GM18873 (cell line): Measurements from ENCODE around the gene STAM2.
"Not testable (repeated sequence)": the region's sequence is repeated elsewhere in the genome, so short reads cannot be mapped to it uniquely, and the experiment has no call there.

Source experiments
- ATAC-seq: cut with Tn5 transposase; IDR thresholded peaks from one replicate; pipeline ENCODE4 v1.9.1; 2021; ENCODE audit warnings: mild to moderate bottlenecking, moderate library complexity, moderate number of reproducible peaks; ENCODE audit not compliant: unreplicated experiment, low FRiP score

STAM2 gene

DNA sequence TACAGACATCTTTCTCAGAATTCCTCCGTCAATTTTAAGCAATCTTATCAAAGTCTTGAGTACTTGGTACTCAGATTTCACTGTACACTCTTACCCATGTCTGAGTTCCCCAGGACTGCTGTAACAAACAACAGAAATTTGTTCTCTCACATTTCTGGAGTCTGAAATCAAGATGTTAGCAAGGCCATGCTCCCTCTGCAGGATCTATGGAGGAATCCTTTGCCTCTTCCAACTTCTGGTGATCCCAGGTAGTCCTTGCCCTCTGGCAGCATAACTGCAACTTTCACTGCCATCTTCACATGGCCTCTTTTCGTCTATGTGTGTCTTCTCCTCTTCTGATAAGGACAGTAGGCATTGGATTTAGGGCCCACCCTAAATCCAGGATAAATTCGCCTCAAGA is 59.6 kb downstream of the STAM2 start:
- no peak for ATAC-seq

DNA sequence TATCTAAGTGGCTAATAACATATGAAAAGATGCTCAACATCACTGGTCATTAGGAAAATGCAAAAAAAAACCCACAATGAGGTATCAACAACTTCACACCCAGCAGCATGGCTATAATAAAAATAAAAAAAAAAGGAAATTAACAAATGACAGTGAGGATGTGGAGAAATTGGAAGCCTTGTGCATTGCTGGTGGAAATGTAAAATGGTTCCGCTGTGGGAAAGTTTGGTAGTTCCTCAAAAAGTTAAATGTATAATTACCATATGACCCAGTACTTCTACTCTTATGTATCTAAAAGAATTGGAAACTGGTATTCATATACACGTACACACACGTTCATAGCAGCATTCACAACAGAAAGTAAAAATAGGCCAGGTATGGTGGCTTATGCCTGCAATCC is 61.2 kb downstream of the STAM2 start:
- no peak for ATAC-seq

DNA sequence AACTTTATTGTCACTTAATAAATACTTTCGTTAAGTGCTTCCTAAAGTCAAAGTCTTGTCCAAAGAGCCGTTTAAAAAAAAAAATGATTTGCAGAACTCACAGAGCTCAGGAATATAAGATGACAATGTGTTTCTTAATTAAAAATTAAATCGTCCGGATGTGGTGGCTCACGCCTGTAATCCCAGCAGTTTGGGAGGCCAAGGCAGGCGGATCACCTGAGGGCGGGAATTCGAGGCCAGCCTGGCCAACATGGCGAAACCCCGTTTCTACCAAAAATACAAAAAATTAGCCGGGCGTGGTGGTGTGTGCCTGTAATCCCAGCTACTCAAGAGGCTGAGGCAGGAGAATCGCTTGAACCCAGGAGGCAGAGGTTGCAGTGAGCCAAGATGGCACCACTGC is 68.4 kb downstream of the STAM2 start:
- not testable (repeated sequence) for ATAC-seq

DNA sequence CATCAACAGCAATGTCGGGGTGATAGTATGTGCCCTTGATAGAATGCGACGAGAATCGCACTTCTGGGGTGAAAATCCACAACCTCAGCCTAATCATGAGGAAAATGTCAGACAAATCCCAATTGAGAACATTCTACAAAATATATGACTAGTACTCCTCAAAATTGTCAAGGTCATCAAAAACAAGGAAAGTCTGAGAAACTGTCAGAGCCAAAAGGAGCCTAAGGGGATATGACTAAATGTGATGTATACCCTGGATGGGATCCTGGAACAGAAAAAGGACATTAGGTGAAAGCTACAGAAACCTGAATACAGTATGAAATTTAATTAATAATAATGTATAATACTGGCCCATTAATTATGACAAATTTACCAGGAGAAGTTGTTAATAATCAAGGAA is 69.1 kb downstream of the STAM2 start:
- no peak for ATAC-seq

DNA sequence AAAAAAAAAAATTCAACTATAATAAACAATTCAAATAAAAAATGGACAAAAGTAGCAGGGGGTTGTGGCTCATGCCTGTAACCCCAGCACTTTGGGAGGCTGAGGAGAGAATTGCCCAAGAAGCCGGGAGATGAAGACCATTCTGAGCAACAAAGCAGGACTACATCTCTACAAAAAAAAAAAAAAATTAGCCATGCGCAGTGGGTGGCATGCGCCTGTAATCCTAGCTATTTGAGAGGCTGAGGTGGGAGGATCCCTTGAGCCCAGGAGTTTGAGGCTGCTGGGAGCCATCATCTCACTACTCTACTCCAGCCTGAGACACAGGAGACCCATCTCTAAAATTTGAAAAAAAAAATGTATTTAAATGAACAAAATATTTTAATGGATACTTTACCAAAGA is 72.3 kb downstream of the STAM2 start:
- ATAC-seq = no peak

DNA sequence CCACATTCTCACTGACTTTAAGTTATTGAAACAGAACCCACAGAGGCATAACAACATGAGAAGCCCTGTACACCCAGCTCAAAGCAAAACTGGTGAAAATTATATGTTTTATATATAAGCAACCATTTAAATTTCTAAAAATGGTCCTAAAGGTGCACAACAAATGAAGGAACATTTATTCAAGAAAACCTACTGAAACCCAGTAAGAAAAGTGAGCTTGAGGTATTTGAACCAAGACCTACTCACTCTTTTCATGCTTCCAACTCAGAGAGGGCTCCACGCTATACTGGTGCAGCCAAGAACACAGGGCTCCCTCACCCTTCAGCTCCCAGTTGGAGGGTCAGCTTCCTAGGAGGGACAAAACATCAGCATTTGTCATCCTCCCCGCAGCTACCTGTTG is 74.6 kb downstream of the STAM2 start:
- ATAC-seq = no peak

DNA sequence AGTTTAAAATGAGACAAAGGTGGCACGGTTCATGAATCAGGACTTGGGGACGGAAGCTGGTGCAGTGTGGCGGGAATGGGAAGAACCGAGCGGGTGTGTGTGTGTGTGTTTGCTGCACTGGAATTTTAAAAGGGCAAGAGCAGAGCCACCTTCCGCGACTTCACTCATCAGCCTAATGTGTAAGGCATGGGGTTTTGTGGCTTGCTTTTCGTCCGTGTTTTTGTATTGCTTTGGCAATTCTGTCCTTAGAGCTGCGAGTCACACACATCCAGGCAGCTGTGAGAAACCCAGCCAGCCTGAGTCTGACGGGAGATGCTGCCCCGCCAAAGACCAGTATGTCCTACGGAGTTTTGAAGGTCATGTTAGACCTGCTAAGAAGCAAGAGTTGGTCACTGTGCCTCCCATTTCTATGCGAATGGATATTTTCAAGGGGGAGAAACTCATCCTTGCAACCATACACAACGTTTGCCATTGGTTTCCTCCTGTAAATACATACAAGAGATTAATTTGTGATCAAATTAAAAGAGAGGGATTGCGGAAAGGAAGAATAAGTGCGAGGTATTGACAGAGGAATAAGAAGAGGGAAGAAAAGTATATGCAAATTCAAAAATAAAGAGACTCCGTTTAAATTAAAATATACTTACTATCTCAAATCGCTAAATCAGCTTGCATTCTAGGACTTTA is 76.1 kb downstream of the STAM2 start:
- no peak for ATAC-seq

DNA sequence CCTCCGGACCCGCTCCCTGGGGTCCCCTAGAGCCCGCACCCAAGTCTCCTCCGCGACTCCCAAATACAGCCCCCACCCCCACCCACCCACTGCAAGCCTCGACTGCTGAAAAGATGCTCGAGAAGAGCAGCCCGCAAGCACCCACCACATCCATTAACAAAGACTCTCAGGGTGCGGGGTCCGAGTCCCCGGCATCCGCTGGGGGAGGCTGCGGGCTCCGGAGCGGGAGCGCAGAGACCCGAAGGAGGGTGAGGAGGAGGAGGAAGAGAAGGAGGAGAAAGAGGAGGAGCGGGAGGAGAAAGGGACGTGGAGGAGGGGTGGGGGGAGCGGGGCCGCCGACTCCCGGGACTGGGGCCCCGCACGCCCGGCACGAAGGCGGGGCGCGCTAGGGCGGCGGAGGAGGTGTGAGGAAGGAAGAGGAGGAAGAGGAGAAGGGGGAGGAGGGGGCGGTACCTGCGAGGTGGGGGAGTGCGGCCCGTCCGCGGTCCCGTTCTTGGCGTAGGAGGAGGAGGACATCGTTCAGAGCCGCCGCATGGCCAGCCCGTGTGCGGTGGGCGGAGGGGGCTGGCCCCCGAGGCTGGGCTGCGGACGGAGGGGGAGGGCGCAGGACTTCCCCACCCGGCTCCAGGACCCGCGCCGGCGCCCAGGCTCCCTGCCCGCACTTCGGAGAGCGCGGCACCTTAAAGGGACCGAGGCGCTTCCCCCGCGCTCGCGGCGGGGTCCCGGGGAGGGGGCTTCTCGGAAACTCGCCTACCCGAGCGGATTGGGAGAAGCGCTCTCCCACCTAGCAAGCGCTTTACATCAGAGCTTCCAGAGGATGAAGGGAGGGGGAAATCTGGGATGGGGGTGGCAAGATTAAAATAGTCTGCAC is 76.8 kb downstream of the STAM2 start, which contains the start of gene CACNB4:
TSS of gene CACNB4 (minus strand) at position 549 of the 871 bp plus-strand sequence.
- no peak for ATAC-seq

DNA sequence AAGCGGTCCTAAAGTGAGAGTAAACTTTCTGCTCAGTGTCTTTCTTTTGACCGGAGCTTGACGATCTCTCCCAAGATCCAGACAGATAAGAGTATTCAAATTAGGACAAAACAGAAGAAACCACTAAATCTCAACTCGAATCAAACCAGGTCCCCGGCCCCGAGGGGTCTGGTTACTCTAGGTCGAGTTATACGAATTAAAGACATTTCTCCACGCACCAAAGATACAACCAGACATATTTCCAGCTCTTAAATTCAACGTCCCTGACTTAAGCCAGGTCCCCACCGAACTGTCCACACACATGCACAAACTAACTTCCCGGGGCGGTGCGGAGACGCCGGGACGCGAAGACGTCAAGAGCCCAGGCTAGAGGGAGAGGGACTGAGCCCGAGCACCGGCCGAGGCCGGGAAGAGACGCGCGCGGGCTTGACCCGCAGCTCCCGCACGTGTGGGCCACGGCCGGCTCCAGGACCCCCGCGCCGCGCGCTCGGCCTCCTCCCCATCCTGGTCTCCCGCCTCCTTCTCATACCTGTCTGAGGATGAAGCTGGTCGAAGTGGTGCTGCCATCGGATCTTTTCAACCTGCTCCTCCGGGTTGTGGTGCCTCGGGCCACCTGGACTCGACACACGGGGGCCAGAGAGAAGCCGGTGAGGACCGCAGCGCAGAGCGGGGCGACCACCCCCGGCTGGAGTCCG is 77.6 kb downstream of the STAM2 start:
- ATAC-seq = no peak

DNA sequence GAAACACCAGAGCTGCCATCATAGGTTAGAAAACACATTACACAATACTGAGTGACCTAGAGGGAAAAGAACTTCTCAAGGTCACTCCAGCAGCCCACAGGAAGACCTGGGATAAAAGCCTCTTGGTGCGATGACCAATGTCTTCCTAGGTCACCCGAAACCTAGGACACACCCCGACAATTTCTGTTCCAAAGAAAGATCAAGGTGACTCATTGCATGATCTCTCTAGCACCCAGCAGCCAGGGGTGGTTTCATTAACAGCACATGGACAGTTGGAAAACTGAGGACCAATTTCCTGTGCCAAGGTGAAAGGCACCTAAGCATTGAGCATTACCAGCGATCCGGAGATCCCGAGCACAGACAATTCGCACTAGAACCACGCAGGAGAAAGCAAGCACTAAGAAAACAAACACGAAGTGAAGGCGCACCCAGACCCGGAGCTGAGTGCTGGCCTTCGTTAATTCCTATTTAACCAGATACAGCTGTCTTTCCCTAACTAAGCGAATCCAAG is 78.2 kb downstream of the STAM2 start:
- no peak for ATAC-seq

DNA sequence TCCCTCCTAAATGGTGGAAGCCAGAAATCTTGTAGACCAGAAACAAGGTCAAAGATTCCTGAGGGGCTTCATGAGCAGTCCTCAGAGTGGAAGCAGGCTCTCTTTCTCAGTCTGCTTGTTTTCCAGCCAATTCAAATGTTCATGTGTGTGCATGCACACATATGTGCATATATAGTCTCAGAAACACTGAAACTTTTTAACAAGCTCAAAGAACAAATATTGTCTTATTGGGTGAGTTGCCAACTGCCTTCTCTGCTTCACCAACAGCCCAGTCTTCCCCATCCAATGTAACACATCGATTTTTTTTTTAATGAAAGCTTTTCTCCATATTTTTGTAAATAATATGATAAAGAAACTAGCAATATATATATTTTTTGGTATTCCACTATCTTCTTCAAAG is 80.4 kb downstream of the STAM2 start:
- ATAC-seq = no peak

DNA sequence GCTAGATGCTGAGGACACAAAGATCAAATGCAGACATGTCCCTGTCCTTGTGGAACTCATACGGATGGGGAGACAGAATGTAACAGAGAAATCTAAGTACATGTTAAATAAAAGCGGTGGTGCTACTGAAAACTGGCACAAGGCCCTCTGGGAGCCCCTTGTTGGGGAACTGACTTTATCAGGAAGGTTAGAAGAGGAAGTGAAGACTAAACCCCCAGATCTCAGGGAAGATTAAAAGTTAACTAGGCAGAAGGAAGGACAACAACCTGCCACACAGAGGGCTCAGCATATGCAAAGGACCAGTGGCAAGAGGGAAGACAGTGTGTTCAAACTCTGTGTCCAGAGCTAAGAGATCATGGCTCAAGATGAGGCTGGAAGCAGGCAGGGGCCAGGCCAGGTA is 81.5 kb downstream of the STAM2 start:
- no peak for ATAC-seq

DNA sequence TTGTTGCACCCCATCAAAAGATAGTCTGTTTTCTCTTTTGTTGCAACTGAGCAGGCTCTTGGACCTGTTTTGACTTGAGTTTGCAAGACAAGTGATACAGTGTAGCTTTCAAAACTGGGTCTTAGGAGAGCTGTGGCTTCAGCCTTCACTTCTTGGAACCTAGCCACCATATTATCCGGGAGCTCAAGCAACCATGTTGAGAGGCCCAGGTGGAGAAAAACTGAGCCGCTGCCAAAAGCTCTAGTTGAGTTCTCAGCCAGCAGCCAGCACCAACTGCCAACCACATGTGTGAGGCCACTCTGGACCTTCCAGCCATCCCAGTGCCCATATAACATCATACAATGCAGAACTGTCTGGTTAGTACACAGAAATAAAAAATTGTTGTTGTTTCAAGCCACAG is 82.1 kb downstream of the STAM2 start:
- ATAC-seq = no peak

DNA sequence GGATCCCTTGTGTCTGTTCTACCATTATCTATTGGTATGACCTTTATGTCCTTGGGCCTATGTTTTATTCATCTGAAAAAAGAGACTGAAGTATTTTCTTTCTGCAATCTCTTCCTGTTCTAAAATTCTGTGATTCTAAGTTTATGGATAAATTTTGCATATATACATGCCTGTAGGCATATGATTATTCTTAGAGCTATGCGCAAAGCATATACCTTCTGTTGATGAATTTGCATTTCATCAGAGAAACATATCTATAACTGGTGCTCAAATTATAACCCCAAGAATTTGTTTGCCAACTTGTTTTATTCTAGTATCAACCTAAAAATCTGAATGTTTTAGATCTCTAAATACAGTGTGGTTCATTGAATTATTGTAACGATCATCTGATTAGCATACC is 83.5 kb downstream of the STAM2 start:
- no peak for ATAC-seq

DNA sequence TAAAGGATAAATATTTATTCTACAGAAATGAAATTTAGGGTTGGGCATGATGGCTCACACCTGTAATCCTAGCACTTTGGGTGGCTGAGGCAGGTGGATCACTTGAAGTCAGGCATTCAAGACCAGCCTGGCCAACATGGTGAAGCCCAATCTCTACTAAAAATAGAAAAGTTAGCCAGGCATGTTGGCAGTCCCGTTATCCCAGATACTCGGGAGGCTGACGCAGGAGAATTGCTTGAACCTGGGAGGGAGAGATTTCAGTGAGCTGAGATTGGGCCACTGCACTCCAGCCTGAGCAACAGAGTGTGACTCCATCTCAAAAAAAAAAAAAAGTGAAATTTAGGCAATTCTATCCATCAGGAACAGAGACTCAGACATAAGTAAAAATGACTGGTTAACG is 84.8 kb downstream of the STAM2 start:
- ATAC-seq = not testable (repeated sequence)

DNA sequence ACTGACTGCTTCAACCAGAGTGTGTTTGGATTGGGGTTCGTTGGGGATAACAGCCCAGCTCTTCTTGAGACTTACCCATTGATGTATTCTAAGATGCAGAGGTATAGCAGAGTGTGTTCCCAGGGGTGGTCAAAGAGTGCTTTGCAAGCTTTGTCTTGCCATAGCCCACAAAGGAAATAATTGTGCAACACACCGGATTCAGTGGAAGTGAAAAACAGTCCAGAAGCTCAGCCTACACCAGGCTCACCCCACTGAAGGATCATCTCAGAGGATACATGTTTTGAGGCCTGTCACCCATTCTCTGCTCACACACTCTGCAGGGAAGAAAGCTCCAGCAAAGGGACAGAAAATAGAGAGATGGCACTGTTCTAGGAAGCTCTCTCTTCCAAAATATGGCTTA is 86.3 kb downstream of the STAM2 start:
- no peak for ATAC-seq

DNA sequence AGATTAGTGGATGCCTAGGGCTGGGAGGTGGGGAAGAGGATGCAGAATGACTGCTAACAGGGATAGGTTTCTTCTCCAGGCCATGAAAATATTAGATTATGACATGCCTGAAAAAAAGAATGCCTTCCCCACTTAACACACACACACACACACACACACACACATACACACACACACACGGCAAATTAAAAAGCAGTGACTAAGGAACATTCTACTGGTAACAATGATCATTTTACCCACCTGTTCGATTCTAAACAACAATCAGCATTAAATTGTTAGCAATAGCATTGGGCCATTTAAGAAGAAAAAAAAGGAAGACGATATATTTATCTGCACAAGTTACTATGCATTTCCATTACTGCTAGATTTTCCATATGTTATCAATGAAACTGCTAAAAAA is 87.6 kb downstream of the STAM2 start:
- ATAC-seq = no peak

DNA sequence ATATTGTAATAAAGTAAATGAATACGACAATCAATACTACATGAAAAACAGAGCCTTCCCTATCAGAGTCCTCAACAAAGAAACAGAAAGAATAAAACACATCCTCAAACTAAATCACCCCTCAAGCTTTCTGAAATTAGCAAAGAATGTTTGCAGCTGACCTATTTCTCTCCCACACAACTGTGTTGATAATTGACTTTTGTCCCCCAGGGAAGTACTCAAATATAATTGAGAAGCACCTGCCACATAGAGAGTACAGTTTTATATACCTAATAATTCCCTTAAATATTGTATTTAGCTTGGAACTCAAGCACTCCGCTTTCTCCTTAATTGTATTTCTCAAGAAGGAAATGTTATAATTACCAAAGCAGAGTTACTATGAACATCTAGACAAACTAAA is 89.3 kb downstream of the STAM2 start:
- no peak for ATAC-seq

DNA sequence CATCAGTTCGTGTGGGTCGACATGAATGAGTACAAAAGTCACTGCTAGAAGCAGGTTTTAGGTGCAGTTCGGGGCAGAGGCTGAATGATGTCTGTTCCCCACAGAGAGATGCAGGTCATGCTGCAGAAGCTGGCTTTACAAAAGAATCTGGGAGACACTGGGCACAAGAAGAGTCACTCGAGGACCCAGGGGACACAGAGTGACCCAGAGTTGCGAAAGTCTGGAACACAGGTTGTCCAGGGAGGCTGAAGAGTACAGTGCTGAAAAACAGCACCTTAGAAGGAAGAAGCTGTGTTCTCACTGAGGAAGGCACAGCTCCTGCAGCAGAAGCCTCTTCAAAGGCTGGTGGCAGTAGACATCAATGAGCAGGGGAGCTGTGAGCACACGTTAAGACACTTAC is 91.5 kb downstream of the STAM2 start:
- ATAC-seq = no peak

DNA sequence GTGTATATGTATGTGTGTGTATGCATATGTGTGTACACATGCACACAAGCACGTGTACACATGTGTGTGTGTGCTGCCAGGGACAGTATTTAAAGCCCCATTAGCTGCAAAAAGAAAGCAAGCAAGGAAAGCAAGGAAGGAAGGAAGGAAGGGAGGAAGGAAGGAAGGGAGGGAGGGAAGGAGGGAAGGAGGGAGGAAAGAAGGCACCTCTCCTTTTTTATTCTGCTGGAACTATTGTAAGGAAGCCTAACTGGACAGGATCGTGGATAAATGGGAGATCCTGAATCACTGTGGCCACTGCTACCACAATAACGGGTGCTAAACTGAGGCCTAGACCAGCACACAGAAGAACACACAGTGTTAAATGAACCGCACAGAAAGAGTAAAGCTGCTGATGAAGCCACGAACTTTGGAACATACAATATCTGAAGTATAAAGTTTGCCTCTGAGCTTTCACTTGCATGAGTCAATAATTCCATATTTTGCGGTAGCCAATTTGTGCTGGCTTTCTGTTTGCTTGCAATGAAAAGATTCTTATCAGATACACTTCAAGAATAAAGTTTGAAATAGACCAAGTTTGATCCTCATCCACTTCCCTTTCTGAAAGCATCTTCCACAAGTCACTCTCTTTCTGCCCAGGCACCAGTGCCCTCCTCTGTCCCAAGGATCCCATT is 92.2 kb downstream of the STAM2 start:
- no peak for ATAC-seq

DNA sequence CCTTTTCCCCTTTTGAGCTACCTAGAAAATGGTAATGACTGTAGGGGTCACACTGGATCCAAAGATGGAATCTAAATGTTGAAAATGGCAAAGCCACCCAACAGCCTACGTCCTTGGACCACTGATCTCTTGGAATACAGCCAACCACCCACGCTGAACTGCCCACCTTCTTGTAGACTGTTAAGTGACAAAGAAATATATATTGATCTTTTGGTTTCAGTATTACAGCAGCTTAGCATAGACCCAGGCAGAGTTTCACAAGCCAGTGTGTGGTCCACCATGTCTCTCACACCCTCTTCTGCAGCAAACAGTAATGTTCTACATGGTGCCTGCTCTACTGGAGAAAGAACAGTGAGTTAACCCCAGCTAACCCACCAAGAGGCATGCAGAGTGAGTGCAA is 96.9 kb downstream of the STAM2 start:
- ATAC-seq = no peak
